VCaP (cell line): ENCODE measurements around the gene RIMS3.
A peak's percentile ranks its signal among the peaks of the same experiment; 100 is the strongest.

Experiments used
- H3K27ac ChIP-seq: fragments of 450-650 bp; 2 replicates; pipeline ENCODE4 v1.5.1; 2017
- CTCF ChIP-seq: fragments of 450-650 bp; conservative IDR thresholded peaks from 2 replicates; pipeline ENCODE4 v1.5.1; 2017; ENCODE audit warnings: mild to moderate bottlenecking, moderate library complexity

RIMS3 gene

GRCh38 chr1:40668769-40669525 is 3.5 kb upstream of the RIMS3 start:
- TF ChIP-seq CTCF, result peak; percentile 95
- no peak overlapping the region for H3K27ac ChIP-seq

- no peak for TF ChIP-seq CTCF
- no peak overlapping the region for H3K27ac ChIP-seq
Measured at GRCh38 chr1:40664791-40665190, 691 bp downstream of the RIMS3 start.

GRCh38 chr1:40664167-40664537 is 1.3 kb downstream of the RIMS3 start:
- H3K27ac ChIP-seq, result no peak overlapping the region
- no peak for TF ChIP-seq CTCF

GRCh38 chr1:40663324-40664166 is 1.9 kb downstream of the RIMS3 start:
- TF ChIP-seq CTCF, result no peak
- no peak overlapping the region for H3K27ac ChIP-seq

DNA sequence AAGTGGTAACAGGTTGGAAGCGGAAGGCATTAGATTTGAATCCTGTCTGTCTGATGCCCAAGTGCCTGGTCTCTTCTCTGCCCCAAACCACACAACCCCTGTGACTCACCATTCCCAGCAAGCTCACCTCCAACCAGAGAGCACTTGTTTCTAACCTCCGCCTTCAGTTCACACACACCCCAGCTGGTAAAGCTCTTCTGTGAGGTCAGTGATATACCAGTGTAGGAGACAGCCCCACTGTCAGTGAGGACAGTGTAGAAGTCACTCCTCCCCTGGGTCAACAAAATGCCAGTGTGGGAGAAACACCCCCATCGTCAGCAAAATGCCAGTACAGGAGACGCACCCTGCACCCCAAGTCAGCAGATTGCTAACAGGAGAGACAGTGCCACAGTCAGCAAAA is 2.6 kb downstream of the RIMS3 start:
- no peak overlapping the region for H3K27ac ChIP-seq
- TF ChIP-seq CTCF, result no peak

DNA sequence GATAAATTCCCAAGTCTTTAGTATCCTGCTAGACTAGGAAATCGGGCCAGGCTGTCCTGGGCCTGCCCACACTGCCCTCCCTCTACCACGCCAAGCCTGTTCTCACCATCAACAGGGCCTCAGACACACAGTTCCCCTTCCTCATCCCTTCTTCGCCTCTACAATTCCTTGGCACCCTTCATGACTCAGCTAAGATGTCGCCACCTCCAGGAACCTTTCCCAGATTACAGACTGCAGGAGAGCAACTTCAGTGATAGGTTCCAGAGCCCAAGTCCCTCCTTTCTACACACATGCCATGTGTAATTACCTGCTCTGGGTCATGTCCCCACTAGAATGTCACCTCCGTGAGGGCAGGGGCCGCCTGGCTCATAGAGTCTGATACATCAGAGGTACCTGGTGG is 3.3 kb downstream of the RIMS3 start:
- TF ChIP-seq CTCF, result no peak
- H3K27ac ChIP-seq, result no peak overlapping the region

DNA sequence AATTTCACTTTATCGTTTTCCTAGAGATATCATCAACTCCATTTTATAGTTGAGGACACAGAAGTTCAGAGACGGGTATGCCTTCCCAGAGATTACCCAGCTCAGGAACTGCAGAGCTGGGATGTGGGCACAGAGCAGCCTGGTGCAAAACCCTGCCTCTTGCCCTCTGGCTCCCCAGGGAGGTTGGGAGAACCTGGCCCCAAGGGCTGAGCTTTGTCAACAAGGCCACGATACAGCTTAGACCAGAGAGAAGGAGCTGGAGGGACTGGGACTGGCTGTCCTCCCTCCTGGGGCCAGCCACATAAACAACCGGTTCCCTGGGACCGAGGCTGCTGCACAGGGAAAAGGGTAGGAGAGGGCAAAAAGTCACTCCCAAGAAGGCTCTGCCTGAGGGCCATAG is 3.8 kb downstream of the RIMS3 start:
- no peak for TF ChIP-seq CTCF
- no peak overlapping the region for H3K27ac ChIP-seq
